ENCODE results near the gene SHE. TPM values are rescaled to one million over a fixed set of nuclear protein-coding genes. Genes with fewer than 3 reads are reported as not detected.

The SHE gene
- total and polyA plus RNA-seq, 2 of the 8 experiments (the other 6 are each of a cell fraction or from before 2014, with no cell fraction given), result 0.44 to 0.45 TPM

GRCh38 chr1:154456631-154457030 is 45.6 kb downstream of the SHE start:
- Histone ChIP-seq H3K9ac (replicated peaks in 1 of 4; ENCODE audit: extremely low read depth in 1 of 4, low read depth in 3 of 4, low read length in 3 of 4) (no peak overlapping the region), H2BK5ac (ENCODE audit: low read depth, low read length) (no peak overlapping the region), H3K18ac (ENCODE audit: extremely low read depth, low read length) (no peak overlapping the region), H3K27me3 (replicated peaks in 1 of 4; ENCODE audit: control insufficient read depth in 3 of 4, extremely low read depth in 1 of 4, insufficient read depth in 3 of 4, low read length in 3 of 4) (peaks cover 0 to 1% (median 0%) of the 10 kb centered on the region in 4 experiments; a peak in 1 of 7 replicates), H4K91ac (replicated peaks; ENCODE audit: insufficient read length, low read length) (no peak overlapping the region), H4K5ac (ENCODE audit: insufficient read length, low read depth, low read length) (no peak overlapping the region), H2AK5ac (ENCODE audit: low read depth, low read length) (no peak overlapping the region), H3K56ac (replicated peaks; ENCODE audit: insufficient read length, low read depth, low read length) (no peak overlapping the region), H4K20me1 (replicated peaks in 1 of 2; ENCODE audit: control insufficient read depth in 1 of 2, insufficient read depth in 2 of 2, low read length in 2 of 2) (no peaks in the 10 kb centered on the region), H3K23ac (ENCODE audit: insufficient read length) (no peak overlapping the region), H4K8ac (ENCODE audit: extremely low read depth, insufficient read depth, low read length) (no peak overlapping the region), H2BK20ac (ENCODE audit: low read length) (no peak overlapping the region; the same call in 1 of the 2 replicates), H2BK15ac (ENCODE audit: low read length) (no peak overlapping the region), H3K79me1 (ENCODE audit: low read depth, low read length) (no peaks in the 10 kb centered on the region), H3K4me3 (ENCODE audit: extremely low read depth in 1 of 4, insufficient read depth in 2 of 4, low read depth in 3 of 4, low read length in 4 of 4) (no peak overlapping the region), H2AFZ (ENCODE audit: low read length) (no peak overlapping the region), H3K4me2 (ENCODE audit: insufficient read depth in 1 of 2, low read depth in 2 of 2, low read length in 2 of 2) (no peak overlapping the region), H3K36me3 (ENCODE audit: control insufficient read depth in 2 of 4, insufficient read depth in 4 of 4, low read length in 3 of 4) (no peaks in the 10 kb centered on the region), H3K4me1 (replicated peaks in 1 of 4; ENCODE audit: control insufficient read depth in 3 of 4, insufficient read depth in 4 of 4, low read length in 3 of 4) (no peaks in the 10 kb centered on the region), H2BK120ac (replicated peaks; ENCODE audit: low read depth, low read length) (no peak overlapping the region), H3K9me3 (ENCODE audit: insufficient read depth in 2 of 2, low read depth in 1 of 2, low read length in 1 of 2) (no peaks in the 10 kb centered on the region), H3K27ac (ENCODE audit: low read depth, low read length) (no peak overlapping the region), H3K79me2 (ENCODE audit: control insufficient read depth in 1 of 2, insufficient read depth in 2 of 2, low read length in 2 of 2) (no peaks in the 10 kb centered on the region), H2BK12ac (ENCODE audit: low read depth, low read length) (no peak overlapping the region), H3K14ac (ENCODE audit: insufficient read length) (no peak overlapping the region), H3K23me2 (ENCODE audit: low read depth, low read length) (no peaks in the 10 kb centered on the region), H3K4ac (replicated peaks; ENCODE audit: insufficient read length, low read depth, low read length) (no peak overlapping the region)
- POLR2A ChIA-PET (ENCODE audit: partially characterized antibody), result no interaction called here
- CTCF ChIA-PET (ENCODE audit: partially characterized antibody), result interaction anchor here (0.6 kb wide), 1 partner anchor 375 kb away, joined by 3 read pairs; no protein-coding TSS in a partner anchor
- 93% methylated on average over 6 of the region's 6 CpGs; no CpG with 5 or more reads in 1 of the 2 experiments for WGBS, 2 experiments (ENCODE audit: extremely low coverage in 1 of 2, insufficient coverage in 1 of 2, insufficient read length in 1 of 2, insufficient replicate concordance in 2 of 2, low coverage in 1 of 2, low lambda C conversion rate in 2 of 2, missing lambda C conversion rate in 1 of 2)
- FAIRE-seq (no peak), DNase-seq (ENCODE audit: low read depth in 1 of 2, low spot score in 2 of 2) (no peak)
- TF ChIP-seq CREB1 (IDR thresholded peaks at IDR 0.05) (no peak), YY1 (IDR thresholded peaks at IDR 0.05; ENCODE audit: low read depth, low read length) (no peak), JUN (IDR thresholded peaks at IDR 0.05; ENCODE audit: low read depth, low read length) (no peak)

Data from H1 (cell line).